H1 (cell line): Measurements from ENCODE around the gene ALKAL2. TPM values are rescaled to one million over a fixed set of nuclear protein-coding genes. Genes with fewer than 3 reads are reported as not detected.

Source experiments
- SP1 ChIP-seq: IDR thresholded peaks from 2 replicates; pipeline ENCODE4 v1.6.1; 2011; ENCODE audit warnings: low read depth, low read length
- polyA plus RNA-seq, 7 experiments: library from polyadenylated mRNA; depleted of rRNA in 3 of 7; stranded (reverse) in 5 of 7; unstranded in 2 of 7; fragments of >200 nt in 5 of 7; fragments of 200-250 nt in 2 of 7; gene quantifications; 1 replicate in 5 of 7; 2 replicates in 1 of 7; 4 replicates in 1 of 7; pipeline versions ENCODE4 v1.2.1 to v1.2.3, GENCODE V29; 2011 to 2013; ENCODE audit warnings: missing spikeins in 2 of 7, mixed read lengths in 2 of 7
- total RNA-seq: library from RNA; stranded (reverse); fragmentation: NEBNext Ultra II Directional; extraction: Animal tissue kit (Norgen Biotek cat#: 25700); gene quantifications from 2 replicates; pipeline ENCODE4 v1.2.1, GENCODE V29; 2021

Gene ALKAL2
- total and polyA plus RNA-seq, 2 of the 8 experiments (the other 6 are each of a cell fraction or from before 2014, with no cell fraction given), result 4.6 to 11.5 TPM

GRCh38 chr2:328761-329160 lies 40.9 kb upstream of the ALKAL2 start (continued):
- TF ChIP-seq SP1, result no peak
